NCI-H1930 (cell line): Measurements from ENCODE around the gene SMOC2.

ENCODE experiments used
- DNase-seq, 2 experiments: peaks; one replicate each; lab custom pipeline; 2025; lab: John Stamatoyannopoulos, UW

The SMOC2 gene

DNA sequence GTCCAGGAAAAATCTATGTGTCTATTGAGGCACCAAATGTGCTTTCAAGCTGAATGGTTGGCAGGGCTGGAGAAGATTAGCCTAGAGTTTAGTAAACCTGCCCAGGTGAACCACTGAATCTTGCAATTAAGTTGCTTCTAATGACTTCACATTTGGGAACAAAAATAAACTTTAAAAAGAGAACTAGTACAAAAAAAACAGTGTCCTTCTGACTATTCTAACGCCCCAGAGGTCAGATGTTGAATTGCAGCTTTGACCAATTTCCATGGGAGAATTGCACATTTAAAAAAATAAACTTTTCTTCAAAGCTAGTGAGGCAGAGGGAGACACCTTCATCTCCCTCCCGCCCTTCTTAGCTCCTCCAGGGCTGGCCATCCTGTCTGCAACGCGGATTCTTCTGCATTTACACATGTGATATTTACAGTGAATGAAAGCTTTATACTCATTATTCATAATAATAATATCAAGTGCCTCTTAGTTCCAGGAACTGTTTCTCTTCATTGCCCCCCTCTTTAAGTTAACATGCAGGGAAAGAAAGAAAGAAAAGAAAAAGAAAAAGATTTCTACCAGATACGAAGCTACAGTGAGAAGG lies 270.2 kb downstream of the SMOC2 start:
- no peak for DNase-seq

DNA sequence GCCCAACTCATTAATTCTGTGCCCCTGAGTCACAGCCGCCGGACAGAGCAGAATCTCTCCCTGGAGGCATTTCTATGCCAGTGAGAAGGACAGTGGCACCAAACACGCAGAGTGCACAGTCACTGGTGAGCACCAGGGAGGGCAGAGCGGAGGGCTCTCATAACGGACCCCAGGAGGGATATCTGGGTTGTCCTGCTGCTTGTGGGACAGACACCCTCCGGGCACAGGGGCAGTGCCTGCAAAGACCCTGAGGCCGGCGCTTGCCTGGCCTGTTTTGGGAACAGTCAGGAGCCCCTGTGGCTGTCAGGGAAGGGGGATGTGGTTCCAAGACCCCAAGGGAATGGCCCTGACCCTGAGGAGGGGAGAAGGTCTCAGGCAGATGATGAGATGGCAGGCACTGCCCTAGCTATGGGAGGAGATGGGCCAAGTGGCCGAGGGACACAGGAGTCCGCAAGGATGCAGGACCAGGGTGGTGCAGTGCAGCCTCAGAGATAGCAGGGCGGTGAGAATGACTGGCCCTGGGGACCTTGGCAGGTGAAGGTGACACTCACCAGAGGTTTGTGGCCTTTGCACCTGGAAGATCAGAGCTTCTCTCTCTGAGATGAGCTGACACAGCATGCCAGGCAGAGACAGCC lies 270.8 kb downstream of the SMOC2 start:
- DNase-seq = no peak

DNA sequence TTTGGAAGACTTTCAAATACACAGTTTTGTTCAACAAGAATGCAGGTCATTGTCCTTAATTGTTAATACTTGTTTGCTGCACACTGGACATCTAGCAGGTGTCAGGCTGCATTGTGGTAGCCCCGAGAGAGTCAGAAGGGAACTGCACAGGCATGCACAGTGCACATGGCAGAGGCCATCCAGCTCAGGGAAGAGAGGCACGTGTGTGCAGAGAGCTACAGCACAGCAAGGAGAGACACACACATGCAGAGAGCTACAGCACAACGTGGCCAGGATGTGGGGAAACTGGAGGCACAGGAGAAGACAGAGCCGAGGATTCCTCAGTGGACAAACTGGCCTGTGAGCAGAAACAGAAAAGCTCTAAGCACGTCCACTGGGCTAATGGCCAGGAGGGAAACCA lies 272.0 kb downstream of the SMOC2 start:
- DNase-seq = no peak

DNA sequence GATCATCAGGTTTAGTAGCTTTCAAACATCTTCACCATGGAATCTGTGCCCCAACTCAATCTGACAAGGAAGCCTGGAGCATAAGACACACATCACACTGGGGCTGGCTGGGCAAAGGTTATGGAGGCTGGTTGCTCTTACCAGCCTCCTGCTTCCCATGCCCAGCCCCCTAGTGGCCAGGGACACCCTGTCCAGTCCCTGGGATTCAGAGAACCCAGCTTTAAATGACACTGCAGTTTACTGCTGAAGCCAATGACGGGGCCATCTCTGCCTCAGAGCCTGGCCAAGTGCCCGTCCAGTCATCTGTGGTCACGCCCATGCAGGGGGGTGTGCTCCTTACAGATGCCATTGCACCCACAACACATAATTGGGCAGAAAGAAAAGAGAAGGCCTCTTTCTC lies 272.9 kb downstream of the SMOC2 start:
- DNase-seq = no peak

DNA sequence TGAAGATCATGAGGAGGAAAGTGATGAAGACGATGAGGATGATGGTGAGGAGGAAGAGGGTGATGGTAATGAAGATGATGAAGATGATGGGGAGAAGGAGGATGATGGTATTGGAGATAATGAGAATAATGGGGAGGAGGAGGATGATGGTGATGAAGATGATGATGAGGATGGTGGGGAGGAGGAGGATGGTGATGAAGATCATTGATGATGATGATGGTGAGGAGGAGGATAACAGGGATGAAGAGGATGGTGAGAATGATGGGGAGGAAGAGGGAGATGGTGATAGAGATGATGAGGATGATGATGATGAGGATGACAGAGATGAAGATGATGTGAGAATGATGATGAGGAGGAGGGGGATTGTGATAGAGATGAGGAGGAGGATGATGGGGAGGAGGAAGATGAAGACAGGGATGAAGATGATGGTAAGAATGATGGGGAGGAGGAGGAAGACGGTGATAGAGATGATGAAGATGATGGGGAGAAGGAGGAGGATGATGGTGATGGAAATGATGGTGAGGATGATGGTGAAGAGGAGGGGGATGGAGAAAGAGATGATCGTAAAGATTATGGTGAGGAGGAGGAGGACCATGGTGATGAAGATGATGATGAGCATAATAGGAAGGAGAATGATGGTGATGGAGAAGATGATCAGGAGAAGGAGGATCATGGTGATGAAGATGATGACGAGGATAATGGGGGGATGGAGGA lies 273.7 kb downstream of the SMOC2 start:
- no peak for DNase-seq

DNA sequence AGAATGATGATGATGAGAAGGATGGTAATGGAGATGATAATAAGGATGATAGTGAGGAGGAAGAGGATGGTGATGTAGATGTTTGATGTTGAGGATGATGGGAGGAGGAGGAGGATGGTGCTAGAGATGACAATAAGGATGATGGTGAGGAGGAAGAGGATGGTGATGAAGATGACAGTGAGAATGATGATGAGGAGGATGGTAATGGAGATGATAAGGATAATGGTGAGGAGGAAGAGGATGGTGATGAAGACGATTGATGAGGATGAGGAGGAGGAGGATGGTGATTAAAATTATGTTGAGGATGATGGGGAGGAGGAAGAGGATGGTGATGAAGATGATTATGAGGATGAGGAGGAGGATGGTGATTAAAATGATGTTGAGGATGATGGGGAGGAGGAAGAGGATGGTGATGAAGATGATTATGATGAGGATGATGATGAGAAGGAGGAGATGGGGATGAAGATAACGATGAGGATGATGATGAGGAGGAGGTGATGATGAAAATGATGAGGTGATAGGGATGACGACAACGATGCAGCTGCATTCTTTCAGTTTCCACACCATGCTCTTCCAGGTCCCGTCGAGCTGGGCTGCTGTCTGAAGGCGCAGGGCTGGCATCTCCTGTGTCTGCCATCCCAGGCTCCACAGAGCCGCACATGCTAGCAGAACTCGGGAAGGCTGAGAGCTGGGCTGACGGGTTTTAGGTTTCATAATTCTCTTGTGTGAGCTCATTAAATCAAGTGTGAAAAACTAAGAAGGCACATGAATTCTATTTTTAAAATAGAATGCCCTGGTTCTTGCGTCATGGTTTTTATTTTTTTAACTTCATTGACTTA lies 274.9 kb downstream of the SMOC2 start:
- no peak for DNase-seq

DNA sequence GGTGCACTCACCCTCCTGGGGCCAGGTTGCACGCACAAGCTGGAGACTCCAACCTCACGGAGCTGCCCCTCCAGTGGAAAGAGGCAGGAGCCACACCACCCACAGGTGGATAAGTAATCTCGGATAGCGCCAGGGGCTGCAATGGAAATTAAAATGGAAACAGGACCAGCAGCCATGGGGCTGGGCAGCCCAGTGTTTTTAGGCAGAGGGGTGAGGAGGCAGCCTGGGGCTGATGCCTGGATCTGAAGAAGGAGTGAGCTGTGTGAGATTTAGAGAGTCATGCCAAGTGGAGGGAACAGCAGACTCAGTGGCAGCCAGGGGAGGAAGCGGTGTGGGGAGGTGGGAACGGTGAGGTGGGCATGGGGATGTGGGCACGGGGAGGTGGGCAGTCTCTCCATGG lies 275.6 kb downstream of the SMOC2 start:
- no peak for DNase-seq

DNA sequence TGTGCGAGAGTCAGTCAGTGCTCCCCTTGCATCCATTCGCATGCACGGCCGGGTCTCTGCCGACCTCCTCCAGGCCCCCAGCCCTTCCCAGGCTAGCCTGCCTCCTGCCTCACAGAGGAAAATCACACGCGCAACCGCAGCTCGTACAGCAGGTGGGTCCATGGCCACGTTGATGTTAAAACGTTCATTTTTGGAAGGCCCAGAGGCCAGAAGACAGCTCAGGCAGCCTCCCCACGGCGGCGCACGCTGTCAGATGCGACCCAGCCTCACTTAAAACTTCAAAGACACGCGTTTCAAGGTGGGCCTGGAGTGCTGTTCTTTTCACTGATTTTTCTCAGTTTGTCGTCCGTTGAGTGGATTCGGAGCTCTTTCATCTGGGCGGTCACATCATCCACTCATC lies 276.5 kb downstream of the SMOC2 start:
- no peak for DNase-seq
